SH-SY5Y (cell line): Measurements from ENCODE around the gene ERVMER34-1.

Source experiments
- GATA2 ChIP-seq: IDR thresholded peaks from 2 replicates; pipeline ENCODE4 v1.6.1; 2011; ENCODE audit warnings: mild to moderate bottlenecking, low read depth, low read length
- GATA3 ChIP-seq: IDR thresholded peaks from 2 replicates; pipeline ENCODE4 v1.6.1; 2011; ENCODE audit warnings: low read depth, mild to moderate bottlenecking, low read length, moderate library complexity

DNA sequence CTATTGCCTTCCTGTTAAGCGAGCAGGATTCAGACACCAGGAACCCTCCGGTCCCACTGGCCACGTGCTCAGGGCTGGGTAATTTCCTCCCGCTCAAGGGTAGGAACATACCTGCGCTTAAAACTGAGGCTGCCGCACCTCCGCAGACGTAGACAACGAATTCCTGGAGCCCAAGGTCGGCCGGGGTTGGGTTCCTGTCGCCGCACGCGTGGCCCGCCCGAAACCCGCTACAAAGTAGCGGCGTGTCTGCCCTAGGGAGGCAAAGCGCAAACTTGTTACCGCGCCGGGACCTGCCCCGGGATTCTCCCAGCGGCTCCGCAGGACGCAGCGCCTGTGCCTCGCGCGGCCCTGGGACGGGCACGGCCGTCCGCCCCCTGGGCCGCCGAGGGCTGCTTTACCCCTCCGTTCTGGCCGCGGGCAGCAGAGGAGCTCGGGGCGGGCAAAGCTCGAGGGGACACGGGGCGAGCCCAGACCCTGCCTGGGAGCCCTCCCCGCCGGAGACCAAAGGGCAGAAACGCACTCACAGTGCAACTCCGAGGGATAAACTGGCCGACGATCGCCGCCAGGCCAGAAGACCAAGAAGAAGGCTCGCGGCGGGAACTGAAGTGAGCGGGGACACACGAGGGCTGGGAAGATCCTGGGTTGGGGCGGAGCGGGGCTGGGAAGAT, at the start of gene ERVMER34-1:
- no peak for TF ChIP-seq GATA2
- TF ChIP-seq GATA3, result no peak
